Endothelial cell of umbilical vein (primary cell): ENCODE results near the gene FAM13C. TPM values are rescaled to one million over a fixed set of nuclear protein-coding genes. Genes with fewer than 3 reads are reported as not detected.

Experiments used
- BruUV-seq: library from RNA; stranded (reverse); fragments of 400-500 nt; replicated peaks from 2 replicates; lab custom pipeline; 2021; lab: Mats Ljungman, UMichigan
- CTCF ChIA-PET: fragments of 300-600, 350-600 bp; sonication (Branson Sonifier 250); formaldehyde crosslinking; loops from one replicate; lab custom pipeline; 2021; ENCODE audit warnings: antibody characterized with exemption, inconsistent platforms; lab: Charles Lee
- POLR2A ChIA-PET: fragments of 300-600, 350-600 bp; sonication (Branson Sonifier 250); formaldehyde crosslinking; loops from one replicate; lab custom pipeline; 2021; ENCODE audit warnings: antibody characterized with exemption, inconsistent platforms; lab: Charles Lee
- DNase-seq: peaks from one replicate; pipeline ENCODE4 v3.0.0-alpha.2; 2011; ENCODE audit warnings: low read depth, low spot score
- FAIRE-seq: peaks from 2 replicates; lab custom pipeline; 2011; peaks lifted over from hg19 to GRCh38; lab: Jason Lieb, UNC
- H2AFZ ChIP-seq: 2 replicates; pipeline ENCODE4 v1.6.0; 2012; ENCODE audit warnings: low read depth, low read length, control low read depth, inconsistent platforms
- H3K27ac ChIP-seq: 2 replicates; pipeline ENCODE4 v1.5.1; 2011; ENCODE audit warnings: low read depth, mild to moderate bottlenecking, control low read depth, low read length, moderate library complexity; ENCODE audit not compliant: insufficient read depth
- H3K27me3 ChIP-seq, 2 experiments: 2 replicates each; pipeline versions ENCODE4 v1.6.0 to v1.6.1; 2011; ENCODE audit warnings: low read length in 2 of 2, mixed read lengths in 1 of 2; ENCODE audit not compliant: control insufficient read depth in 2 of 2, insufficient read depth in 2 of 2
- H3K36me3 ChIP-seq, 2 experiments: 2 replicates in 1 of 2; 3 replicates in 1 of 2; pipeline ENCODE4 v1.5.1; 2011; ENCODE audit warnings: low read length in 2 of 2, mild to moderate bottlenecking in 1 of 2, moderate library complexity in 1 of 2; ENCODE audit not compliant: control insufficient read depth in 2 of 2, insufficient read depth in 2 of 2; ENCODE audit errors: extremely low read depth in 1 of 2
- H3K4me1 ChIP-seq: 3 replicates; pipeline ENCODE4 v1.5.1; 2011; ENCODE audit warnings: mild to moderate bottlenecking, low read length; ENCODE audit not compliant: control insufficient read depth, insufficient read depth; ENCODE audit errors: extremely low read depth
- H3K4me2 ChIP-seq: 2 replicates; pipeline ENCODE4 v1.6.1; 2011; ENCODE audit warnings: low read length, control low read depth, mixed read lengths; ENCODE audit not compliant: insufficient read depth
- H3K4me3 ChIP-seq, 3 experiments: fragments of 200-600 bp in 1 of 3; sonication (generic), shearing (Covaris generic) in 1 of 3; replicated peaks in 1 of 3; 2 replicates each; pipeline ENCODE4 v1.5.1; 2011 to 2016; ENCODE audit warnings: control low read depth in 3 of 3, low read length in 3 of 3, mild to moderate bottlenecking in 2 of 3, inconsistent platforms in 1 of 3, low read depth in 1 of 3, moderate library complexity in 1 of 3; ENCODE audit not compliant: insufficient read depth in 1 of 3
- H3K79me2 ChIP-seq: 2 replicates; pipeline ENCODE4 v1.6.0; 2012; ENCODE audit warnings: low read length, inconsistent platforms; ENCODE audit not compliant: control insufficient read depth, insufficient read depth
- H3K9ac ChIP-seq: replicated peaks from 2 replicates; pipeline ENCODE3; 2011; ENCODE audit warnings: low read length, control low read depth; ENCODE audit not compliant: insufficient read depth; ENCODE audit errors: extremely low read depth
- H3K9me1 ChIP-seq: replicated peaks from 3 replicates; pipeline ENCODE4 v1.6.0; 2011; ENCODE audit warnings: mild to moderate bottlenecking, low read length; ENCODE audit not compliant: control insufficient read depth, insufficient read depth; ENCODE audit errors: extremely low read depth
- H3K9me3 ChIP-seq: replicated peaks from 2 replicates; pipeline ENCODE4 v1.5.1; 2012; ENCODE audit warnings: low read length, inconsistent platforms; ENCODE audit not compliant: control insufficient read depth, insufficient read depth
- H4K20me1 ChIP-seq: replicated peaks from 2 replicates; pipeline ENCODE3; 2011; ENCODE audit warnings: mild to moderate bottlenecking, low read length; ENCODE audit not compliant: control insufficient read depth, insufficient read depth; ENCODE audit errors: extremely low read depth
- EZH2 ChIP-seq: IDR thresholded peaks from 2 replicates; pipeline ENCODE4 v1.6.1; 2012; ENCODE audit warnings: borderline replicate concordance, low read depth, mild to moderate bottlenecking, moderate library complexity, low read length, inconsistent platforms; ENCODE audit not compliant: severe bottlenecking
- FOS ChIP-seq: IDR thresholded peaks from 2 replicates; pipeline ENCODE4 v1.6.1; 2011; ENCODE audit warnings: mild to moderate bottlenecking, low read length, moderate library complexity, borderline replicate concordance; ENCODE audit not compliant: insufficient read depth
- GATA2 ChIP-seq: IDR thresholded peaks from 2 replicates; pipeline ENCODE4 v1.7.0; 2011; ENCODE audit warnings: low read depth, mild to moderate bottlenecking, moderate library complexity, mixed read lengths, low read length; ENCODE audit not compliant: insufficient read length, insufficient read depth
- JUN ChIP-seq: IDR thresholded peaks from 2 replicates; pipeline ENCODE4 v1.6.1; 2011; ENCODE audit warnings: borderline replicate concordance, low read depth; ENCODE audit not compliant: insufficient read length, insufficient read depth
- MYC ChIP-seq: IDR thresholded peaks from one replicate; pipeline ENCODE4 v1.6.1; 2011; ENCODE audit warnings: mild to moderate bottlenecking, low read depth, low read length
- POLR2A ChIP-seq: IDR thresholded peaks from 2 replicates; pipeline ENCODE4 v1.6.1; 2012; ENCODE audit warnings: low read depth, mild to moderate bottlenecking, control low read depth, low read length
- POLR2AphosphoS5 ChIP-seq: IDR thresholded peaks from 2 replicates; pipeline ENCODE4 v1.6.1; 2012; ENCODE audit warnings: low read depth, mild to moderate bottlenecking, control low read depth, low read length, moderate library complexity; ENCODE audit not compliant: insufficient read depth
- dilution Hi-C: fragments of 300-500 bp; cut with MboI; formaldehyde crosslinking; loops from one replicate; pipeline ENCODE4 v1.15.0; 2019; ENCODE audit warnings: low sequenced_read_pairs; ENCODE audit not compliant: extremely low pct_ligation_motif_present
- intact Hi-C: fragments of 100-400 bp; cut with micrococcal nuclease; formaldehyde crosslinking; loops from one replicate; pipeline ENCODE4 v1.10.0; 2022
- polyA plus RNA-seq, 4 experiments: library from polyadenylated mRNA; depleted of rRNA in 3 of 4; stranded (reverse) in 3 of 4; unstranded in 1 of 4; fragments of >200 nt; gene quantifications; 2 replicates each; pipeline versions ENCODE4 v1.2.1 to v1.2.3, GENCODE V29; 2011 to 2012; ENCODE audit warnings: missing spikeins in 1 of 4
- total RNA-seq: library from RNA; stranded (reverse); gene quantifications from 2 replicates; pipeline ENCODE4 v1.2.3, GENCODE V29; 2021
- TF ChIP-seq, protein P1 (sequence below), 2 donors: IDR thresholded peaks; 1 replicate in 1 of 2; 2 replicates in 1 of 2; pipeline ENCODE4 v1.5.1; 2011; ENCODE audit warnings: low read length in 2 of 2, mild to moderate bottlenecking in 2 of 2, moderate library complexity in 2 of 2, control low read depth in 1 of 2, inconsistent platforms in 1 of 2, low read depth in 1 of 2; ENCODE audit not compliant: insufficient read depth in 1 of 2; ENCODE audit errors: extremely low read depth in 1 of 2
- TF ChIP-seq, protein P2 (sequence below): IDR thresholded peaks from 2 replicates; pipeline ENCODE4 v1.6.1; 2011; ENCODE audit not compliant: insufficient read depth, insufficient read length

The FAM13C gene
- total and polyA plus RNA-seq, 2 donors (not counting 3 experiments of a cell fraction or from before 2014, with no cell fraction given), result 0.03 TPM; not detected in 1

DNA sequence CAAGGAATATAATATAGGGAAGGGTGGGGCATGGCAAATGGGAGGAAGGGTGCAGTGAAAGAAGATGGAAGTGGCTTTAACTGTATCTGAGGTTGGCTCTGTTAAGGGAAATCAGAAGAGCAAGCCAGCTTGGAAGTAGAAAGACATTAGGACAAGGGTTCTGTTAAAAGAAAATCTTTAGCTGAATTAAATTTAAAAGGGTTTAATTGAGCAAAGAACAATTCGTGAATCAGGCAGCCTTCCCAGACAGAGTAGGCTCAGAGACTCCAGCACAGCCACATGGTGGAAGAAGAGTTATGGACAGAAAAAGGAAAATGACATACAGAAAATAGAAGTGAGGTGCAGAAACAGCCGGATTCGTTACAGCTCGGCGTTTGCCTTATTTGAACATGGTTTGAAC, 42.0 kb downstream of the FAM13C start:
- intact Hi-C loops (no loop called here), dilution Hi-C loops (no loop called here)
- Histone ChIP-seq H3K9ac (no peak overlapping the region), H3K27ac (no peak overlapping the region), H2AFZ (no peak overlapping the region), H3K4me3 (no peak overlapping the region), H3K79me2 (no peaks in the 10 kb centered on the region), H3K9me1 (no peaks in the 10 kb centered on the region), H3K4me2 (no peak overlapping the region), H3K9me3 (peaks cover 2% of the 10 kb centered on the region), H3K36me3 (no peaks in the 10 kb centered on the region), H3K27me3 (no peaks in the 10 kb centered on the region), H4K20me1 (no peaks in the 10 kb centered on the region), H3K4me1 (no peaks in the 10 kb centered on the region)
- POLR2A ChIA-PET, result no interaction called here
- BruUV-seq, result no TSS peak
- TF ChIP-seq, protein P1, sequence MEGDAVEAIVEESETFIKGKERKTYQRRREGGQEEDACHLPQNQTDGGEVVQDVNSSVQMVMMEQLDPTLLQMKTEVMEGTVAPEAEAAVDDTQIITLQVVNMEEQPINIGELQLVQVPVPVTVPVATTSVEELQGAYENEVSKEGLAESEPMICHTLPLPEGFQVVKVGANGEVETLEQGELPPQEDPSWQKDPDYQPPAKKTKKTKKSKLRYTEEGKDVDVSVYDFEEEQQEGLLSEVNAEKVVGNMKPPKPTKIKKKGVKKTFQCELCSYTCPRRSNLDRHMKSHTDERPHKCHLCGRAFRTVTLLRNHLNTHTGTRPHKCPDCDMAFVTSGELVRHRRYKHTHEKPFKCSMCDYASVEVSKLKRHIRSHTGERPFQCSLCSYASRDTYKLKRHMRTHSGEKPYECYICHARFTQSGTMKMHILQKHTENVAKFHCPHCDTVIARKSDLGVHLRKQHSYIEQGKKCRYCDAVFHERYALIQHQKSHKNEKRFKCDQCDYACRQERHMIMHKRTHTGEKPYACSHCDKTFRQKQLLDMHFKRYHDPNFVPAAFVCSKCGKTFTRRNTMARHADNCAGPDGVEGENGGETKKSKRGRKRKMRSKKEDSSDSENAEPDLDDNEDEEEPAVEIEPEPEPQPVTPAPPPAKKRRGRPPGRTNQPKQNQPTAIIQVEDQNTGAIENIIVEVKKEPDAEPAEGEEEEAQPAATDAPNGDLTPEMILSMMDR (IDR thresholded peaks at IDR 0.05; ENCODE audit: extremely low read depth in 1 of 2, insufficient read depth in 1 of 2, low read depth in 1 of 2, low read length in 2 of 2), result no peak
- TF ChIP-seq POLR2A (no peak), FOS (no peak), MYC (no peak), GATA2 (no peak), EZH2 (no peak), POLR2AphosphoS5 (no peak), JUN (no peak)
- TF ChIP-seq, protein P2, sequence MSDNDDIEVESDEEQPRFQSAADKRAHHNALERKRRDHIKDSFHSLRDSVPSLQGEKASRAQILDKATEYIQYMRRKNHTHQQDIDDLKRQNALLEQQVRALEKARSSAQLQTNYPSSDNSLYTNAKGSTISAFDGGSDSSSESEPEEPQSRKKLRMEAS, result no peak
- FAIRE-seq (no peak), DNase-seq (no peak)
- CTCF ChIA-PET, result no interaction called here
